ENCODE measurements around the gene FCRL6.

Gene FCRL6

GRCh38 chr1:159780583-159781582, 21.3 kb upstream of the FCRL6 start, which contains the start of gene DUSP23:
TSS of gene DUSP23 (plus strand) at chr1:159780962. CDS start at chr1:159781101, 139 bp downstream.
- H3K9me3 ChIP-seq (replicated peaks; ENCODE audit: low read length) = no peaks in the 10 kb centered on the region
- H3K4me2 ChIP-seq (ENCODE audit: low read length) = peak within 1 kb of the TSS; percentile 87
- H3K9ac ChIP-seq (ENCODE audit: low read depth, low read length) = peak within 1 kb of the TSS; percentile 78
- no peaks in the 10 kb centered on the region for H3K36me3 ChIP-seq (ENCODE audit: insufficient read depth, low read length)
- H3K4me3 ChIP-seq (ENCODE audit: low read length) = peak within 1 kb of the TSS; percentile 83
- peaks cover 46% of the 10 kb centered on the region for H3K4me1 ChIP-seq (ENCODE audit: control insufficient read depth, insufficient read depth, low read length)
- no peaks in the 10 kb centered on the region for H3K27me3 ChIP-seq (ENCODE audit: control insufficient read depth, insufficient read depth, low read length)

- H3K4me2 ChIP-seq (ENCODE audit: low read length) = peak overlapping the region; percentile 87
- H3K4me3 ChIP-seq (ENCODE audit: low read length) = peak overlapping the region; percentile 83
- H3K27me3 ChIP-seq (ENCODE audit: control insufficient read depth, insufficient read depth, low read length) = no peaks in the 10 kb centered on the region
- H3K9ac ChIP-seq (ENCODE audit: low read depth, low read length) = peak overlapping the region; percentile 78
- no peaks in the 10 kb centered on the region for H3K9me3 ChIP-seq (replicated peaks; ENCODE audit: low read length)
- peaks cover 52% of the 10 kb centered on the region for H3K4me1 ChIP-seq (ENCODE audit: control insufficient read depth, insufficient read depth, low read length)
- H3K36me3 ChIP-seq (ENCODE audit: insufficient read depth, low read length) = no peaks in the 10 kb centered on the region
Measured at GRCh38 chr1:159781992-159782391, 20.2 kb upstream of the FCRL6 start.

- Histone ChIP-seq H3K36me3 (ENCODE audit: insufficient read depth, low read length) (no peaks in the 10 kb centered on the region), H3K4me1 (ENCODE audit: control insufficient read depth, insufficient read depth, low read length) (peaks cover 40% of the 10 kb centered on the region), H3K9ac (ENCODE audit: low read depth, low read length) (no peak overlapping the region), H3K4me2 (ENCODE audit: low read length) (no peak overlapping the region), H3K4me3 (ENCODE audit: low read length) (no peak overlapping the region), H3K27me3 (ENCODE audit: control insufficient read depth, insufficient read depth, low read length) (no peaks in the 10 kb centered on the region), H3K9me3 (replicated peaks; ENCODE audit: low read length) (no peaks in the 10 kb centered on the region)
Measured at GRCh38 chr1:159783724-159784123, 18.4 kb upstream of the FCRL6 start.

- Histone ChIP-seq H3K9me3 (replicated peaks; ENCODE audit: low read length) (no peaks in the 10 kb centered on the region), H3K27me3 (ENCODE audit: control insufficient read depth, insufficient read depth, low read length) (peaks cover 2% of the 10 kb centered on the region), H3K4me1 (ENCODE audit: control insufficient read depth, insufficient read depth, low read length) (peaks cover 23% of the 10 kb centered on the region), H3K4me3 (ENCODE audit: low read length) (no peak overlapping the region), H3K4me2 (ENCODE audit: low read length) (no peak overlapping the region), H3K9ac (ENCODE audit: low read depth, low read length) (no peak overlapping the region), H3K36me3 (ENCODE audit: insufficient read depth, low read length) (no peaks in the 10 kb centered on the region)
Measured at GRCh38 chr1:159786465-159786864, 15.7 kb upstream of the FCRL6 start.

GRCh38 chr1:159786966-159787365, 15.2 kb upstream of the FCRL6 start:
- Histone ChIP-seq H3K4me1 (ENCODE audit: control insufficient read depth, insufficient read depth, low read length) (peaks cover 18% of the 10 kb centered on the region), H3K9ac (ENCODE audit: low read depth, low read length) (no peak overlapping the region), H3K4me3 (ENCODE audit: low read length) (no peak overlapping the region), H3K4me2 (ENCODE audit: low read length) (no peak overlapping the region), H3K9me3 (replicated peaks; ENCODE audit: low read length) (no peaks in the 10 kb centered on the region), H3K36me3 (ENCODE audit: insufficient read depth, low read length) (no peaks in the 10 kb centered on the region), H3K27me3 (ENCODE audit: control insufficient read depth, insufficient read depth, low read length) (peaks cover 3% of the 10 kb centered on the region)

- no peak overlapping the region for H3K9ac ChIP-seq (ENCODE audit: low read depth, low read length)
- H3K4me1 ChIP-seq (ENCODE audit: control insufficient read depth, insufficient read depth, low read length) = peaks cover 6% of the 10 kb centered on the region
- no peak overlapping the region for H3K4me2 ChIP-seq (ENCODE audit: low read length)
- no peaks in the 10 kb centered on the region for H3K36me3 ChIP-seq (ENCODE audit: insufficient read depth, low read length)
- no peak overlapping the region for H3K4me3 ChIP-seq (ENCODE audit: low read length)
- H3K9me3 ChIP-seq (replicated peaks; ENCODE audit: low read length) = no peaks in the 10 kb centered on the region
- peaks cover 10% of the 10 kb centered on the region for H3K27me3 ChIP-seq (ENCODE audit: control insufficient read depth, insufficient read depth, low read length)
Measured at GRCh38 chr1:159790237-159790917, 11.8 kb upstream of the FCRL6 start.

- Histone ChIP-seq H3K27me3 (ENCODE audit: control insufficient read depth, insufficient read depth, low read length) (peaks cover 17% of the 10 kb centered on the region), H3K4me2 (ENCODE audit: low read length) (no peak overlapping the region), H3K4me3 (ENCODE audit: low read length) (no peak overlapping the region), H3K9me3 (replicated peaks; ENCODE audit: low read length) (no peaks in the 10 kb centered on the region), H3K36me3 (ENCODE audit: insufficient read depth, low read length) (no peaks in the 10 kb centered on the region), H3K4me1 (ENCODE audit: control insufficient read depth, insufficient read depth, low read length) (peaks cover 6% of the 10 kb centered on the region), H3K9ac (ENCODE audit: low read depth, low read length) (no peak overlapping the region)
Measured at GRCh38 chr1:159791031-159791430, 11.1 kb upstream of the FCRL6 start.

- peaks cover 3% of the 10 kb centered on the region for H3K4me1 ChIP-seq (ENCODE audit: control insufficient read depth, insufficient read depth, low read length)
- H3K4me2 ChIP-seq (ENCODE audit: low read length) = no peak overlapping the region
- no peak overlapping the region for H3K4me3 ChIP-seq (ENCODE audit: low read length)
- H3K36me3 ChIP-seq (ENCODE audit: insufficient read depth, low read length) = no peaks in the 10 kb centered on the region
- H3K9ac ChIP-seq (ENCODE audit: low read depth, low read length) = no peak overlapping the region
- no peaks in the 10 kb centered on the region for H3K9me3 ChIP-seq (replicated peaks; ENCODE audit: low read length)
- H3K27me3 ChIP-seq (ENCODE audit: control insufficient read depth, insufficient read depth, low read length) = peaks cover 17% of the 10 kb centered on the region
Measured at GRCh38 chr1:159791461-159791860, 10.7 kb upstream of the FCRL6 start.

GRCh38 chr1:159795534-159795933, 6.6 kb upstream of the FCRL6 start:
- Histone ChIP-seq H3K4me2 (ENCODE audit: low read length) (no peak overlapping the region), H3K9ac (ENCODE audit: low read depth, low read length) (no peak overlapping the region), H3K36me3 (ENCODE audit: insufficient read depth, low read length) (no peaks in the 10 kb centered on the region), H3K27me3 (ENCODE audit: control insufficient read depth, insufficient read depth, low read length) (peaks cover 17% of the 10 kb centered on the region), H3K9me3 (replicated peaks; ENCODE audit: low read length) (no peaks in the 10 kb centered on the region), H3K4me3 (ENCODE audit: low read length) (no peak overlapping the region), H3K4me1 (ENCODE audit: control insufficient read depth, insufficient read depth, low read length) (peaks cover 2% of the 10 kb centered on the region)

GRCh38 chr1:159798893-159799292, 3.3 kb upstream of the FCRL6 start:
- H3K4me1 ChIP-seq (ENCODE audit: control insufficient read depth, insufficient read depth, low read length) = peaks cover 2% of the 10 kb centered on the region
- H3K9me3 ChIP-seq (replicated peaks; ENCODE audit: low read length) = no peaks in the 10 kb centered on the region
- no peak overlapping the region for H3K9ac ChIP-seq (ENCODE audit: low read depth, low read length)
- H3K4me3 ChIP-seq (ENCODE audit: low read length) = no peak overlapping the region
- H3K4me2 ChIP-seq (ENCODE audit: low read length) = no peak overlapping the region
- H3K27me3 ChIP-seq (ENCODE audit: control insufficient read depth, insufficient read depth, low read length) = peaks cover 14% of the 10 kb centered on the region
- H3K36me3 ChIP-seq (ENCODE audit: insufficient read depth, low read length) = no peaks in the 10 kb centered on the region

- H3K9me3 ChIP-seq (replicated peaks; ENCODE audit: low read length) = no peaks in the 10 kb centered on the region
- H3K36me3 ChIP-seq (ENCODE audit: insufficient read depth, low read length) = no peaks in the 10 kb centered on the region
- peaks cover 2% of the 10 kb centered on the region for H3K4me1 ChIP-seq (ENCODE audit: control insufficient read depth, insufficient read depth, low read length)
- no peak overlapping the region for H3K9ac ChIP-seq (ENCODE audit: low read depth, low read length)
- peaks cover 14% of the 10 kb centered on the region for H3K27me3 ChIP-seq (ENCODE audit: control insufficient read depth, insufficient read depth, low read length)
- no peak overlapping the region for H3K4me2 ChIP-seq (ENCODE audit: low read length)
- H3K4me3 ChIP-seq (ENCODE audit: low read length) = no peak overlapping the region
Measured at GRCh38 chr1:159799446-159799985, 2.6 kb upstream of the FCRL6 start.
